Right lobe of liver (tissue), 6 donors: ENCODE measurements around the gene THSD7A. TPM values are rescaled to one million over a fixed set of nuclear protein-coding genes. Genes with fewer than 3 reads are reported as not detected.

Experiments
- ATAC-seq, 4 donors: fragments of 200-7000 bp; cut with Tn5 transposase; one replicate each; pipeline ENCODE4 v1.9.1; 2020; ENCODE audit warnings: mild to moderate bottlenecking in 4 of 4, moderate library complexity in 4 of 4
- DNase-seq, 3 donors: peaks; one replicate each; pipeline ENCODE4 v3.0.0-alpha.2; 2020
- H3K27ac ChIP-seq, 3 donors: fragments of 200-600 bp; one replicate each; pipeline ENCODE4 v1.8.0; 2022
- H3K27me3 ChIP-seq, 2 donors: fragments of 200-600 bp; one replicate each; pipeline ENCODE4 v1.8.0; 2022
- H3K36me3 ChIP-seq, 4 donors: fragments of 200-600 bp; sonication (generic) in 1 of 4; one replicate each; pipeline versions ENCODE4 v1.5.1 to v1.8.0; 2017 to 2022; ENCODE audit warnings: control low read depth in 1 of 4
- H3K4me1 ChIP-seq, 4 donors: fragments of 200-600 bp; sonication (generic) in 1 of 4; one replicate each; pipeline versions ENCODE4 v1.5.1 to v1.8.0; 2017 to 2022; ENCODE audit warnings: control low read depth in 1 of 4
- H3K4me3 ChIP-seq, 3 donors: fragments of 200-600 bp; one replicate each; pipeline ENCODE4 v1.8.0; 2022
- H3K9me3 ChIP-seq, 4 donors: fragments of 200-600 bp; sonication (generic) in 1 of 4; one replicate each; pipeline versions ENCODE4 v1.5.1 to v1.8.0; 2017 to 2022; ENCODE audit warnings: control low read depth in 1 of 4
- CTCF ChIP-seq, 4 donors: fragments of 200-600 bp in 3 of 4; fragments of 450-650 bp in 1 of 4; IDR thresholded peaks; one replicate each; pipeline versions ENCODE4 v1.5.1 to v1.8.0; 2016 to 2022; ENCODE audit warnings: antibody characterized with exemption in 4 of 4, mild to moderate bottlenecking in 2 of 4
- POLR2A ChIP-seq: fragments of 450-650 bp; IDR thresholded peaks from one replicate; pipeline ENCODE4 v1.6.1; 2017; ENCODE audit warnings: antibody characterized with exemption, mild to moderate bottlenecking
- WGBS: methylation state at CpG from one replicate; pipeline ENCODE4 v1.1.6; 2018; ENCODE audit warnings: low coverage, low lambda C conversion rate; ENCODE audit not compliant: insufficient coverage; ENCODE audit errors: missing lambda C conversion rate; 5-methylcytosine and 5-hydroxymethylcytosine counted together
- intact Hi-C, 2 donors: fragments of 100-400 bp; cut with DNase I; formaldehyde crosslinking; loops; one replicate each; pipeline versions ENCODE4 v1.11.2 to v1.14.1; 2022
- total RNA-seq, 6 experiments: library from RNA; depleted of rRNA in 2 of 6; stranded (reverse); fragments of >200 nt in 2 of 6; fragmentation: NEBNext Ultra II Directional in 3 of 6; extraction: Animal tissue kit (Norgen Biotek cat#: 25700) in 3 of 6; gene quantifications; one replicate each; pipeline versions ENCODE4 v1.1.0 to v1.2.4, GENCODE V29; 2016 to 2023
- donor health status: DM: no; HTN: yes; CAD: no.
- donor health status: DM: no; HTN: no; CAD: no.
- donor health status: DM: no; HTN: no; CAD: no.
- donor health status: DM: no; HTN: yes; CAD: no.
- donor health status: DM: no; HTN: yes; CAD: no.

Gene THSD7A
- total RNA-seq, 6 experiments from 2014 or later, result 1.1 to 2.5 (median 1.4) TPM

GRCh38 chr7:11833431-11833830 is 1.4 kb upstream of the THSD7A start:
- ATAC-seq, result no peak
- Histone ChIP-seq H3K36me3 (no peaks in the 10 kb centered on the region), H3K27ac (no peak overlapping the region), H3K27me3 (no peaks in the 10 kb centered on the region), H3K4me1 (no peaks in the 10 kb centered on the region), H3K9me3 (no peaks in the 10 kb centered on the region), H3K4me3 (no peak overlapping the region)
- 37% methylated on average over 6 of the region's 6 CpGs for WGBS
- TF ChIP-seq POLR2A (no peak), CTCF (IDR thresholded peaks at IDR 0.05) (no peak)
- intact Hi-C loops, result no loop called here
- no peak for DNase-seq

GRCh38 chr7:11831156-11831735 is 752 bp downstream of the THSD7A start:
- H3K36me3 ChIP-seq, result no peaks in the 10 kb centered on the region
- H3K27ac ChIP-seq, result peak overlapping the region; percentile 15 to 55 (median 30)
- 1% methylated on average over 8 of the region's 8 CpGs for WGBS
- H3K4me1 ChIP-seq, result no peaks in the 10 kb centered on the region
- no peaks in the 10 kb centered on the region for H3K27me3 ChIP-seq
- TF ChIP-seq CTCF (IDR thresholded peaks at IDR 0.05) (no peak), POLR2A (no peak)
- ATAC-seq, result peak; percentile 46 to 66 (median 56)
- H3K9me3 ChIP-seq, result no peaks in the 10 kb centered on the region
- peak in 1 of 3 donors; percentile 47 for DNase-seq
- intact Hi-C loops, result no loop called here
- H3K4me3 ChIP-seq, result peak overlapping the region; percentile 50 to 64 (median 53)

- Histone ChIP-seq H3K4me3 (peak overlapping the region; percentile 50 to 64 (median 53)), H3K36me3 (no peaks in the 10 kb centered on the region), H3K27ac (peak overlapping the region; percentile 15 to 55 (median 30)), H3K4me1 (no peaks in the 10 kb centered on the region), H3K27me3 (no peaks in the 10 kb centered on the region), H3K9me3 (no peaks in the 10 kb centered on the region)
- intact Hi-C loops, result no loop called here
- 3% methylated on average over 7 of the region's 7 CpGs for WGBS
- TF ChIP-seq CTCF (IDR thresholded peaks at IDR 0.05) (no peak), POLR2A (no peak)
- ATAC-seq (peak; percentile 8 to 60 (median 40)), DNase-seq (no peak)
These were observed 1.3 kb downstream of the THSD7A start for GRCh38 chr7:11830582-11831155.

- H3K9me3 ChIP-seq, result no peaks in the 10 kb centered on the region
- DNase-seq (no peak), ATAC-seq (no peak)
- intact Hi-C loops, result no loop called here
- TF ChIP-seq CTCF (IDR thresholded peaks at IDR 0.05) (no peak), POLR2A (no peak)
- no peak overlapping the region for H3K4me3 ChIP-seq
- H3K36me3 ChIP-seq, result no peaks in the 10 kb centered on the region
- no peaks in the 10 kb centered on the region for H3K4me1 ChIP-seq
- H3K27me3 ChIP-seq, result no peaks in the 10 kb centered on the region
- no peak overlapping the region for H3K27ac ChIP-seq
These were observed 2.0 kb downstream of the THSD7A start for GRCh38 chr7:11829954-11830353.
